OCI-LY1 (cell line): ENCODE results near the gene ARID5A.

Experiments used
- CTCF ChIP-seq: fragments of 200-600 bp; sonication (generic), shearing (Covaris generic); IDR thresholded peaks from 2 replicates; pipeline ENCODE4 v1.5.1; 2017; ENCODE audit warnings: mild to moderate bottlenecking, antibody characterized with exemption, low read length, moderate library complexity, mixed read lengths
- EZH2 ChIP-seq: fragments of 200-600 bp; sonication (generic), shearing (Covaris generic); IDR thresholded peaks from 2 replicates; pipeline ENCODE4 v1.8.0; 2017; ENCODE audit warnings: borderline replicate concordance, mixed run types, mild to moderate bottlenecking, antibody characterized with exemption, low read length, moderate library complexity, mixed read lengths

GRCh38 chr2:96599941-96600340 is 63.4 kb downstream of the ARID5A start:
- TF ChIP-seq CTCF = no peak
- no peak for TF ChIP-seq EZH2
